Neural crest cell (in vitro differentiated cells): ENCODE results near the gene ZMAT5. TPM values are rescaled to one million over a fixed set of nuclear protein-coding genes. Genes with fewer than 3 reads are reported as not detected.
A peak's percentile ranks its signal among the peaks of the same experiment; 100 is the strongest.

Source experiments
- DNase-seq: peaks from one replicate; pipeline ENCODE4 v3.0.0; 2021; ENCODE audit warnings: low read depth, mixed read lengths, low spot score
- H3K27ac Mint-ChIP-seq: one replicate; pipeline ENCODE4 v1.8.0; 2021; ENCODE audit warnings: mild to moderate bottlenecking, mixed read lengths; ENCODE audit not compliant: unreplicated experiment
- H3K27me3 Mint-ChIP-seq: 2 replicates; pipeline ENCODE4 v1.8.0; 2021; ENCODE audit warnings: low read depth, mild to moderate bottlenecking, mixed read lengths
- H3K36me3 Mint-ChIP-seq: 2 replicates; pipeline ENCODE4 v1.8.0; 2021; ENCODE audit warnings: low read depth, mild to moderate bottlenecking, mixed read lengths
- H3K4me1 Mint-ChIP-seq: 2 replicates; pipeline ENCODE4 v1.8.0; 2021; ENCODE audit warnings: mixed read lengths
- H3K4me3 Mint-ChIP-seq: one replicate; pipeline ENCODE4 v1.8.0; 2021; ENCODE audit warnings: mild to moderate bottlenecking, mixed read lengths
- H3K9me3 Mint-ChIP-seq: 2 replicates; pipeline ENCODE4 v1.8.0; 2021; ENCODE audit warnings: mixed read lengths
- CTCF ChIP-seq: fragments of 200-600 bp; sonication (generic); conservative IDR thresholded peaks from 2 replicates; pipeline ENCODE4 v1.5.0; 2021; ENCODE audit warnings: antibody characterized with exemption, mild to moderate bottlenecking
- total RNA-seq: library from RNA; stranded (reverse); gene quantifications from 2 replicates; pipeline ENCODE4 v1.2.1, GENCODE V29; 2021

ZMAT5 gene
- total RNA-seq, 1 donor from 2014 or later, result 25.3 TPM

GRCh38 chr22:29716814-29717545, 49.8 kb downstream of the ZMAT5 start:
- DNase-seq, result peak; percentile 84
- Mint-ChIP-seq H3K9me3 (no peaks in the 10 kb centered on the region), H3K4me1 (peaks cover 11% of the 10 kb centered on the region), H3K4me3 (peak overlapping the region; percentile 3), H3K36me3 (no peaks in the 10 kb centered on the region), H3K27me3 (peaks cover 72% of the 10 kb centered on the region), H3K27ac (no peak overlapping the region)
- no peak for TF ChIP-seq CTCF

- Mint-ChIP-seq H3K9me3 (no peaks in the 10 kb centered on the region), H3K36me3 (no peaks in the 10 kb centered on the region), H3K4me3 (no peak overlapping the region), H3K4me1 (peaks cover 11% of the 10 kb centered on the region), H3K27ac (no peak overlapping the region), H3K27me3 (peaks cover 66% of the 10 kb centered on the region)
- DNase-seq, result no peak
- TF ChIP-seq CTCF, result no peak
Measured at GRCh38 chr22:29715705-29716104, 51.1 kb downstream of the ZMAT5 start.

GRCh38 chr22:29715240-29715639, 51.6 kb downstream of the ZMAT5 start:
- H3K9me3 Mint-ChIP-seq, result no peaks in the 10 kb centered on the region
- no peak overlapping the region for H3K4me3 Mint-ChIP-seq
- TF ChIP-seq CTCF, result no peak
- peaks cover 11% of the 10 kb centered on the region for H3K4me1 Mint-ChIP-seq
- no peak overlapping the region for H3K27ac Mint-ChIP-seq
- no peaks in the 10 kb centered on the region for H3K36me3 Mint-ChIP-seq
- H3K27me3 Mint-ChIP-seq, result peaks cover 64% of the 10 kb centered on the region
- DNase-seq, result no peak

- H3K36me3 Mint-ChIP-seq, result no peaks in the 10 kb centered on the region
- H3K27ac Mint-ChIP-seq, result no peak overlapping the region
- H3K9me3 Mint-ChIP-seq, result no peaks in the 10 kb centered on the region
- DNase-seq, result no peak
- no peak overlapping the region for H3K4me3 Mint-ChIP-seq
- no peak for TF ChIP-seq CTCF
- peaks cover 49% of the 10 kb centered on the region for H3K27me3 Mint-ChIP-seq
- peaks cover 11% of the 10 kb centered on the region for H3K4me1 Mint-ChIP-seq
Measured at GRCh38 chr22:29713156-29713727, 53.6 kb downstream of the ZMAT5 start.

GRCh38 chr22:29712119-29712518, 54.7 kb downstream of the ZMAT5 start:
- no peaks in the 10 kb centered on the region for H3K36me3 Mint-ChIP-seq
- H3K9me3 Mint-ChIP-seq, result no peaks in the 10 kb centered on the region
- peaks cover 41% of the 10 kb centered on the region for H3K27me3 Mint-ChIP-seq
- H3K4me1 Mint-ChIP-seq, result peaks cover 15% of the 10 kb centered on the region
- no peak for DNase-seq
- TF ChIP-seq CTCF, result no peak
- peak overlapping the region; percentile 79 for H3K27ac Mint-ChIP-seq
- no peak overlapping the region for H3K4me3 Mint-ChIP-seq
